HuH-7.5 (cell line): ENCODE results near the gene SLC7A6.
A peak's percentile ranks its signal among the peaks of the same experiment; 100 is the strongest.

ENCODE experiments used
- DNase-seq: peaks from one replicate; pipeline ENCODE4 v3.0.0; 2011; ENCODE audit warnings: low spot score

Gene SLC7A6

DNA sequence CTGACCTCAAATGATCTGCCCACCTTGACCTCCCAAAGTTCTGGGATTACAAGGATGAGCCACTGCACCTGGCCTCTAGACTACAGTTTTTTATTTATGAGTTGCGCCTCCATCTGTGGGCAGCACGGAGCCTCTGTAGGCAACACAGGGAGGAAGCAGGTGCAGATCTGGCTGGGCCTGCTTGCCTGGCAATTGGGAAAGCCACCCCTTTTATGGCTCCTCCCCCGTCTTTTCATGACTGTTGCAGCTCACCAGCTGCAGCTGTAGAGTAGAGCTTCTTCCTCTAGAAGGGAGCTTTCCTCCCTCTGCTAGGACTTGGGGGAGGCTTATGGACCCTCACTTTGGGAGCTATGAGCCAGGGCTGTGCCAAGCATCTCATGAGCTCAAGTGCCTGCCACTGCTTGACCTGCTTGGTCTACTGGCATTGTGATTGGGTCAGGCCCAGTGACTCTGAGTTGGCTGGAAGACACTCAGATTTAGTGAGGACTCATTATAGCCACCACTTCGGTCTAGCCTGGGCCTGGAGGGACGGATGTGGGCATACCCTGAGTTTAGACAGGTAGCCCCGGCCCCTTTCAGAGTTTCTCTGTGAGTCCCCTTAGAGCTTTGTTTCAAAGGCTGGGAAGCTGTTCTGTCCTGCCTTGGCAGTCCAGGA, 6.9 kb upstream of the SLC7A6 start:
- no peak for DNase-seq

DNA sequence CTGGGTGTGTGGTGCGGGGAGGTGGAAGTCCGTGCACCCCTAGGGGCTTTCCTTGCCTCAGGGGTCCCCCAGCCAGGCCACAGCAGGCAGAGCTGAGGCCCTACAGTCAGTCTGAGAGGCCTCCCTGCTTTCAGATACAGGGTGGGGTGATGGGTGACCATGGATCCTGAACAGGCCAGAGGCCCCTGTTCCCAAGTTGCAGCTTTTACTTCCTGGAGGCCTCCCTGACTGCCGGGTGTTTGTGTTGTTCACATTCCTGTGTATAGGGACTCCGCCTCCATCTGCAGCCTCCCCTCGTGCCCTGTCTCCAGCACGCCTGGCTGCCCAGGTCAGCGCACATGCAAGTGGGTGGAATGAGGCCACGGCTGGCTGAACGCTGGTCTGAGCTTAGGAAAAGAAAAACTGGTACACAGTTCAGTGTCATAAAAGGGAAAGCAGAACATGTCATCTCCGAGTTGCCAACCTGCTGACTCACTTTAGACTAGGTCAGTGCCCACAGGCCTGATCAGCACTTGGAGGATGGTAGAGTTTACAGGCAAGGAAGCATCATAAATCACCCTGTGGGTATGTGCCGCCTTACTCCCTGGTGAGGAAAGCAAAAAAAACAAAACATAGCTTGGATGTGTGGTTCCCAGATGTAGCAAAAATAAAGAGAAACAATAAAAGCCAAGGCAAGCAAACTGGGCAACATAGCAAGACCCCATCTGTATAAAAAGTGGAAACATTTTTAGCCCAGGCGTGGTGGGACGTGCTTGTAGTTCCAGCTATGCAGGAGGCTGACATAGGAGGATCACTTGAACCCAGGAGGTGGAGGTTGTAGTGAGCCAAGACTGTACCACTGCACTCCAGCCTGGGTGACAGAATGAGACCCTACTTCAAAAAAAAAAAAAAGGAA, 6.2 kb upstream of the SLC7A6 start:
- DNase-seq: peak; percentile 72

DNA sequence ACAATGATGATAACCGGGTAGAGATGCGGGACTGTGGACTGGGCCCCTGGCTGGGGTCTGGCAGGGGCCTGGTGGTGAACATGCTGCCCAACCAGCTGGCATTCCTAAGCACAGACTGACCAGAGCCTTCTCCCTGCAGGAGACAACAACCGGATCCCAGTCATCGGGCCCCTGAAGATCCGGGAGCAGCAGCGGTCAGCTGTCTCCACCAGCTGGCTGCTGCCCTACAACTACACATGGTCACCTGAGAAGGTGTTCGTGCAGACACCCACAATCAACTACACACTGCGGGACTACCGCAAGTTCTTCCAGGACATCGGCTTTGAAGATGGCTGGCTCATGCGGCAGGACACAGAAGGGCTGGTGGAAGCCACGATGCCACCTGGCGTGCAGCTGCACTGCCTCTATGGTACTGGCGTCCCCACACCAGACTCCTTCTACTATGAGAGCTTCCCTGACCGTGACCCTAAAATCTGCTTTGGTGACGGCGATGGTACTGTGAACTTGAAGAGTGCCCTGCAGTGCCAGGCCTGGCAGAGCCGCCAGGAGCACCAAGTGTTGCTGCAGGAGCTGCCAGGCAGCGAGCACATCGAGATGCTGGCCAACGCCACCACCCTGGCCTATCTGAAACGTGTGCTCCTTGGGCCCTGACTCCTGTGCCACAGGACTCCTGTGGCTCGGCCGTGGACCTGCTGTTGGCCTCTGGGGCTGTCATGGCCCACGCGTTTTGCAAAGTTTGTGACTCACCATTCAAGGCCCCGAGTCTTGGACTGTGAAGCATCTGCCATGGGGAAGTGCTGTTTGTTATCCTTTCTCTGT, 5.1 kb upstream of the SLC7A6 start:
- DNase-seq: no peak

DNA sequence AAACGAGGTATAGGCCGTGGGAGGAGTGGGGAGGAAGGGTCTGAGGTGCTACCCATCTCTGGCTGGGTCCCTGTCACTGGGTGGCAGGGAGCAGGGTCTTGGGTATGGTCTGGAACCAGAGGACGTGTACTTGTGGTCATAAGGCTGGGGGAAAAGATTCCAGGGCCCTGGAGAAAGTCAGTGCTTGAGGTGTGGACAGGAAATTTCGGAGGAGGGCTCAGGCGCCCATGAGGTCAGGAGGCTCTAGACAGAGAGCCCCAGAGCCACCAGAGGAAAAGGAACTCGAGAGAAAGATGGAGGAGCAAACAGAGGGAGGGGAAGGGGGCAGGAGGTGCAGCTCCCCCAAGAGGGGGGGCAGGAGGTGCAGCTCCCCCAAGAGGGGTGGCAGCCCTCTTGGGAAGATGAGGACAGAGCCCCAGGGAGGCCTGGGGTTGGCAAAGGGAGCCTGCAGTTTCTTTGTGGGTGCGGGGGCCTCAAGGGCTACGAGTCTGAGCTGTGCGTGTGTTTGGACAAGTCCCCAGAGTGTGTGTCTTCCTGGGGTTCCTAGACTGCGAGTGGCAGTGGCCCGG, 683 bp upstream of the SLC7A6 start:
- DNase-seq: no peak

DNA sequence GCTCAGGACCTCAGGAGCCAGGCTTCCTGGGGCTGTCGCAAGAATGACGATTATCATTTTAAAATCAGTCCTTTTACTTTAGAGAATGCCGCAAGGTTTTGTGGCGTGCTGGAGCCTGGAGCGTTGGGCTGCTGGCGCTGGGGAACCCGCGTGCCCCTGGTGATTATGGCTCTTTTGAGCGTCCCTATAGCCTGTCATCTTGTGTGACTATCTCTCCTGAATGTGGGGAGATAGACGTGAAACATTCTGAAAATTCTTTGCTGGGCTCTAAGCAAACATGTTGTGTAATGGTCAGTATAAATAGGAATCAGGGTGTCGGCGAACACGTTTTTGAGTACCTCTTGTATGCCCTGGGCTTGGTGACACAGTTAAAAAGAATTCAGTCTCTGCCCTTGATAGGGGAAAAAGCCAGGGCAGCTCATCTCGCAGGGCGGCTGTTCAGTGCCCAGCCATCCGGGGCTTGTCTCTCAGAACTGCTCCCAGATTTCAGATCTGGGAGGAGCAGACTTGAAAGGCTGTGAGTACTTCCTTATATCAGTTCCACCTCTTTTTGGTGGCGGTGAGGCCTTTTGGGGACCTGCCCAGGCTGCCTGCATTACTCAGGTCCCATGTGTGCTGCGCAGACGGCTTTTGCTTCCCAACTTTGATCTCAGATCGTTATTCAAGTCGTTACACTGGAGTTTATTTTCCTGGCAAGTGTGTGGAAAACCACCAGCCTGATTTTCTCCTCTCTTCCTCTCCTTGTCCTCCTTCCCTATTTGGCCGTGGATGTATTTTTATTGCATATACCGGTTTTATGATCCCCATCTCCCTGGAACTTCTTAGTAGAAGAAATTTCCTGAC, 973 bp downstream of the SLC7A6 start:
- DNase-seq: peak; percentile 76

DNA sequence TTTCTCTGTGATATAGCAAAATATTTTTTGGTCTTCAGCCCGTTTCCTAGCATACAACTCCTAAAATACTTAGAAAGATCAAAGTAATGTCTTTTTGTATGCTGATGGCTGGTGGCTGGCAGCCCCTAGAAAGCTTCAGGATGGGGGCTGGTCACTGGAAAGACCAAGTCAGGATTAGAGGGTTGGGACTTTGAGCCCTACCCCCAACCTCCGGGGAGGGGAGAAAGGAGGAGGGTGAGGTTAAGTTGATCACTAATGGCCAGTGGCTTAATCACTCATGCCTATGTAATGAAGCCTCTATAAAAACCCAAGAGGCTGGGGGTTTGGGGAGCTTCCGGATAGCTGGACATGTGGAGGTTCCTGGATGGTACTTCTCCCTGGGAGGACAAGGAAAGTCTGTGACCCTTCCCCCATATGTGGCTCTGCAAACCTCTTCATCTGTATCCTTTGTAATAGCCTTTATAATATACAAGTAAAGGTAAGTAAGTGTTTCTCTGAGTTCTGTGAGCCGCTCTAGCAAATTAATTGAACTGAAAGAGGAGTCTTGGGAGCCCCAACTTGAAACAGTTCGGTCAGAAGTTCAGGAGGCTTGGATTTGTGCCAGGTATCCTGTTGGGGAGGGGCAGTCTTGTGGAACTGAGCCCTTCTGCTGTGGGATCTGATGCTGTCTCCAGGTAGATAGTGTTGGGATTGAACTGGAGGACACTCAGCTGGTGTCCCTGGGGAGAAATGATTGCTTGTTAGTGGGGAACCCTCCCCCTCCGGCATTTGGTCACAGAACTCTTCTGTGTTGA, 3.5 kb downstream of the SLC7A6 start:
- DNase-seq: no peak

DNA sequence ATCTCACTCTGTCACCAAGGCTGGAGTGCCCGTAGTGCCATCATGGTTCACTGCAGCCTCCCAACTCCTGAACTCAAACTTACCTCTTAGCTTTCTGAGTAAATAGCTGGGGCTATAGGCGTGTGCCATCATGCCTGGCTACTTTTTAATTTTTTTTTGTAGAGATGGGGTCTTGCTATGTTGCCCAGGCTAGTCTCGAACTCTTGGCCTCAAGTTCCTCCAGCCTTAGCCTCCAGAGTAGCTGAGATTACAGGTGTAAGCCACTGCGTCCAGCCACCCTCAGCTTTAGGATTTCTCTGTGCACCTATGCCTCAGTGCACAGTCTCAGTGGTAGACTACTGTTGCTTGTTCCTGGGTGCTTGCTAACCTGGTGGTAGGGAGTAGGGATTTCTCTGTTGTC, 5.5 kb downstream of the SLC7A6 start:
- DNase-seq: no peak

DNA sequence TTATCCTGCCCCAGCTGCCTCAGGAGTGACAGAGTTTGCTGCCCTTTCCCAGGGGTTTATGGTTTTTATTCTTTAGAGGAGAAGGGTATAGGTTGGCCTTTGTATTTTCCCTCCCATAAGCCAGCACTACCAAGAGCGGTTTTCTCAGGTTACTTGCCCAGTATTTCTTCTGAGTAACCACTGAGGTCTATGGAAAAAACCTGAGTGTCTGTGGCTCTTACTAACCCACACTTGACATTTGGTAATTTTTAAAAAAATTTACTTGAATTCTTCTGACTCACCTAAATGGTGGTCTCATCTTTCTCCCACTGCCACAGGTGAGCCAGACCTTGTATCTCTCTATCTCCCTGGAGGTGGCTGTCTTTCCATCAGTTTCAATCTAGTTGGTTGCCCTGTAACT, 6.0 kb downstream of the SLC7A6 start:
- no peak for DNase-seq

DNA sequence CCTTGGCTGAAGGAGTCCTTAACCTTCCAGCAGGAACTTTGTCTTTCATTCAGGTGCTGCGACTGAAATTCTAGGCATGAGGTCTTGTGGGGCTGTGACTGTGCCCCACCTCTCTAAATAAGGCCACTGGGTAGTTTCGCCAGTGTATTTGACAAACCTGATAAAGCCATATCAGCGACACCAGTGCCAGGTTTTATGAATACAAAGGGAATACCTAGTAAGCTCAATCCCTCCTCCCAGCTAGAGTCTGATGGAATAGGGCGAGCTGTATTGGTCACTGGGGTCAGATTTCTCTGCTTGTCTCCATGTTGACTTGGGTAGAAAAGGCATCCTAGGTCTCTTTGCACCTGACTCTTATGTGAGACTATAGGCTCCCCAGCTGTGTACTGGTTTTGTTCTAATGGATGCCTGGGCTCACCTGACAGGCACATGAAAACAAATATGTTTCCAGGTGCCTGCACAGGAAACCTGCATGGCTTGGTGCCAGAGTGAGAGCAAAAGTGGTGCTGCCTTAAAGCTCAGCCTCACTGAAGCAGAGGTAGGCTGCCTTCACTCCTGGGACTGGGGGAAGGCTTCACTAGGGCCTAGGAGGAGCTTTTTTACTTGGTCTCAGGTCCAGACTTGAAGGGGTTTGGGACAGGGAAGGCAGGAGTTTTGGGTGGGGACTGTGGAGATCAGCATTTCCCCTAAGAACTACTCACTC, 8.3 kb downstream of the SLC7A6 start:
- no peak for DNase-seq

DNA sequence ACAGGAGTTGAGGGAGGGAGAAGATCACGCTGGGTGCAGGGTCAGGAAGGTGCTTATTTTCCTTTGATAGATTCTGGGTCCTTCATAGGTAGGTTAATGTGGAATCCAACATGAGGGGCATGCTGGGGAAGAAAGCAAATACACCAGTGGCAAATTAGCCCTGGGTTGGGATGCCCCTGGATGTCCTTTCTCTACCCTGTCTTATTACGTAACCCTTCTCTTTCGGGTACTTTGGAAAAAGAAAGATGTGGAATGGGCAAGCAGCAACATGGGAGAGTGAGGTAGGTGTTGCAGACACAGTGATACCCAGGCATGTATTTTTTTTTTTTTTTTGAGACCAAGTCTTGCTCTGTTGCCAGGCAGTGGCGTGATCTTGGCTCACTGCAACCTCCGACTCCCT, 9.1 kb downstream of the SLC7A6 start:
- no peak for DNase-seq

DNA sequence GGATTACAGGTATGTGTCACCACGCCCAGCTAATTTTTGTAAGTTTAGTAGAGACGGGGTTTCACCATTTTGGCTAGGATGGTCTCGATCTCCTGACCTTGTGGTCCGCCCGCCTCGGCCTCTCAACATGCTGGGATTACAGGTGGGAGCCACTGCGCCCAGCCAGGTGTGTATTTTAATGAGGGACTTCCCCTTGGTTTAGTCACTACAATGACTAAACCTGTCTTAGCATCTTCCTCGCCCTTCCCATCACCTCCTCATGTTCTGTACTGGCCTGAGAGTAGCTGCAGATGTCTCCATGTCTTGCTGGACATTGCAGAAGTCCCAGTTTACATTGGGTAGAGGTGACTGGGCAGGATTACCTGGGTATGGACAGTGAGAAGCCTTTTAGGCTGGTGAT, 9.6 kb downstream of the SLC7A6 start:
- DNase-seq: no peak

DNA sequence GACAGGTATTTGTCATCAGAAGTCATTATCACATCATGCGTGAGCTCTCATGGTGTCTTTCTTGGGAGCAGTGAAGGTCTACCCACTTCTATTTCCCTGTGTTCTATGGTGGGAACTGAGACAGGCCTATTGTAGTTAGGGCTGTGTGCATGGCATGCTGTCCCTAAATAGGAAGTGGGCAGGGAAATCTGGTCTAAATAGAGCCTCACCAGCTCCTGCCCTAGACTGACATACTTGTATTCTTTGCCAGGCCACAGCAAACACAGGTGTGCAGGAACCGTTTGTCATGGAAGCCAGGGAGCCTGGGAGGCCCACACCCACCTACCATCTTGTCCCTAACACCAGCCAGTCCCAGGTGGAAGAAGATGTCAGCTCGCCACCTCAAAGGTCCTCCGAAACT, 10.1 kb downstream of the SLC7A6 start:
- DNase-seq: no peak

DNA sequence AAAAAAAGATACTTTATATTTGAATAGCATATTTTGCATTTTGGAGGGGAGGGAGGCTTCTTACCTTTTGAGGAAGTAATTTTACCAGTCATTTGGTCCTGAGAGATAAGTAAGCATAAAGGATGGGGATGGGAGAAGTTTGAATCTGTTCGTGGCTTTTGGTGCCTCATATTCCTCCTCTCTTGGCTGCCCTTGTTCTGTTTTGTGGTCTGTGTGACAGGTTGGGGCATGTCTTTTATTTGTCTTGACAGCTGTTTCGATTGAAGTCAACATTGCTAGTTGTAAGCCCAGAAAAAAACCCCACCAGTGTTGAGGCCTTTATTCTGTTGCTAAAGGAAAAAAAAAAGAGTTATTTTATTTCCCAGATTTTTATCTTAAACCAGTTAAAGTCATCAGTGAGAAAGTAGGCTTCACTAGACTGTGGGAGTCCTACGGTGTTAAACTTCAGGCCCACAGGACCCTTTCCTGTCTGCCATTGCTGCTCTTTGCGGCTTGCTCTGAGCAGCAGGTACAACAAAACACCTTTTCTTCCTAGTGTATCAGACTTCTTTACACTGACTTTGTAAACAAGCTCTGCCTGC, 11.4 kb downstream of the SLC7A6 start:
- no peak for DNase-seq

DNA sequence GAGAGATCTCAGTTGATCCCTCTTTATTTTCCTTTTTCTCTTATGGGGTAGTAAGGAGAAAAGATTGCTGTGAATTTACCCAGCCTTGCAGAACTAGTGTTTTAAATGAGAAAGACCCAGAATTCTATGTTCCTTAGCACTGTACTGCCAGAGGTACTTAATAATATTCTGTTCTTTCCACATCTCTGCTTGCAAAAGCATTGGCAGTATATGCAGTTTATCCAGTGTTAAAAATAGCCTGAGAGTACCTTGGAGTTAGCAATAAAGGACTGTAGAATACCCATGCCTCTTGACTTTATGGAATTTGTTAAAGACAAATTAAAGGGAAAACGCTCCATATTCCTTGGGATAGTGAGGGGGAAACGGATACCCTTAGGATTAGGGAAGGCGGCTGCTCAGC, 11.9 kb downstream of the SLC7A6 start:
- no peak for DNase-seq

DNA sequence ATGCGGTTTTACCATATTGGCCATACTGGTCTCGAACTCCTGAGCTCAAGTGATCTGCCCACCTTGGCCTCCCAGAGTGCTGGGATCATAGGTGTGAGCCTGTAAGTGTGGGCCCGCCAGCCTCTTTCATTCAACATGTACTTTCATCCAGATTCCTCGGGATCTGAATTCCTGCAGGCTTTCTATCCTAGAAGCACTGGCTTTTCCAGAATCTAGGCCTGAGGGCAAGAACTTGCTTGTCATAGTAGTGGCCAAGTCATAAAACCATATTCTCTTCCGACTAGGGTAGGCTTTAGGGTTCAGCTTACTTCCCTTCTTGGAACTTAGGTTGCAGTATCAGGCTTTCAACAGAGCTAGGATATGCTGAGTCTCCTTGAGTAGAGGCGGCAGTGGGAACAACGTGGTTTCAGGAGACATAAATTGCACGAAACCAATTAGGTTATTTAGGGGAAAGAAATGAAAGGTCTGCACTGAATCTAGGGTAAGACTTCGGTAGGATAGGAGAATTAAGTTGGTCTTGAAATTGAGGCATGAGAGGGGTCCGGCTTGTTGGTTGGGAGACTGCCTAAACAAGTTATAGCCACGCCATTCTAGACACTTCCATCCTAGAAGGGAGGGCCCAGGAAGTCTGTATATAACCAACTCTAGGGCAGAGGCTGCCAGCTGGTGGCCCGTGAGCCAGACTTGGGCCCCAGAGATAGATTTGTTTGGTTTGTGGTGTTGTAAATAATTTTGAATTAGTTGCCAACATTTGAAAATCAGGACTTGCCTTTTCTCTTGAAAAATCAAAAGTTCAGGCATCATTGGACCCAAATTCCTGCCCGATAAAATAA, 15.6 kb downstream of the SLC7A6 start:
- no peak for DNase-seq

DNA sequence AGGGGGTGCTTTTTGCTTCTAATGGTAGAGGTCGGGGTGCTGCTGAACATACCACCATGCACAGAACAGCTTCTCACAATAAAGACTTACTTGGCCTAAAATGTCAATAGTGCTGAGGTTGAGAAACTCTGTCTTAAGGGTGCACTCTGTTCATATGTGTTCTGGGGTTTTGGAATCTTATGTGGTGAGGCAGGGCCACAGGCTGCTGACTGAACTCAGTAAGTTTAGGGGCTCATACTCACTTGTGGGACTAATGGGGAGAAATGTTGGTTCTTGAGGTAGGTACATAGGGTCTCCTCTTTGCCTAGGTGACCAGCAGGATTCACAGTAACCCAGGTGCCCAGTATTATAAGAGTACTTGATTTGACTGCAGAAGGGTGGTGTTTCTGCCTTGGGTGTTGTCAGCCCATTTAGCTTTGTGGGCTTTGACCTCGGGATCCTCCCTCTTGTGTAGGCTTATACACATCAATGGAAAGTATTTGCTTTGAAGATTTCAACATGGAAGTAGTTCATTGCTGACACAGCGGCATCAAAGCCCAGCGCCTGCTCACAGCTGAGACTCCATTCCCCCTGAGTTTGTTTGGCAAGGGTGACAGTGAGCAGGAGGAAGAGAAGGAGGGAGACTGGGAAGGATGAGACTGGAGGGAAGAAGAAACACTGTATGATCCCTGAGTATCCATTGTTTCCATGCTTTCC, 17.2 kb downstream of the SLC7A6 start:
- no peak for DNase-seq

DNA sequence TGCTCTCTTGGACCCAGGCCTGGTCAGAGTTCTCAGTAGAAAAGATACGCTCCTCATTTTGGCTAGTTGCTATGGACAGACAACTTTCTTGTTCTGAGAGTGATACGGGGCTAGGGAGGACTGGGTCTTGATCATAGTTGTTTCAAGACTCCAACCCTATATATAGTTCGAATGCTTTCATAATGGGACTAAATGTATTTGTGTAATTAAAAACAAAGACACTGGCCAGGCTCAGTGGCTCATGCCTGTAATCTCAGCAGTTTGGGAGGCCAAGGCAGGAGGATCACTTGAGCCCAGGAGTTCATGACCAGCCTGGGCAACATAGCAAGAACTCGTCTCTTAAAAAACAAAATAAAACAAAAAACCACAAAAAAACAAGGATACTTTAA, 17.7 kb downstream of the SLC7A6 start:
- no peak for DNase-seq

DNA sequence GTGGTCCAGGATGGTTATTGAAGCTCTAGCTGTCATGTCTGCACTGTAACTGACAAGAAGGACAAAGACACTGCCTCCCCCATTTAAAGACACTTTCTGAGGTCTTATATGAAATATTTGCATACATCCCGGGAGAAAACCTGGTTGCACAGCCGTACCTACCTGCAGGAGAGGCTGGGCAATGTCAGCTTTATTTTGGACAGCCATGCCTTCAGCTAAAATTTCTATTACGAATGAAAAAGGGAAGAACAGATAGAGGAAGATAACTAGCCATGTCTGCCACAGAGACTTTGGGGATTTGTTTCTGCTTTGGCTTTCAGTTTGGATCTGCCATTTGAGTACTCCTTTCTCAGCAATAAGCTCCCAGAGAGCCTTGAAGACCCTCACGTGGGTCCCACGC, 19.0 kb downstream of the SLC7A6 start:
- DNase-seq: no peak
